Measurements from ENCODE around the gene SLC38A3. TPM values are rescaled to one million over a fixed set of nuclear protein-coding genes. Genes with fewer than 3 reads are reported as not detected.

Gene SLC38A3
- total RNA-seq, 1 donor from 2014 or later: 1.2 TPM

DNA sequence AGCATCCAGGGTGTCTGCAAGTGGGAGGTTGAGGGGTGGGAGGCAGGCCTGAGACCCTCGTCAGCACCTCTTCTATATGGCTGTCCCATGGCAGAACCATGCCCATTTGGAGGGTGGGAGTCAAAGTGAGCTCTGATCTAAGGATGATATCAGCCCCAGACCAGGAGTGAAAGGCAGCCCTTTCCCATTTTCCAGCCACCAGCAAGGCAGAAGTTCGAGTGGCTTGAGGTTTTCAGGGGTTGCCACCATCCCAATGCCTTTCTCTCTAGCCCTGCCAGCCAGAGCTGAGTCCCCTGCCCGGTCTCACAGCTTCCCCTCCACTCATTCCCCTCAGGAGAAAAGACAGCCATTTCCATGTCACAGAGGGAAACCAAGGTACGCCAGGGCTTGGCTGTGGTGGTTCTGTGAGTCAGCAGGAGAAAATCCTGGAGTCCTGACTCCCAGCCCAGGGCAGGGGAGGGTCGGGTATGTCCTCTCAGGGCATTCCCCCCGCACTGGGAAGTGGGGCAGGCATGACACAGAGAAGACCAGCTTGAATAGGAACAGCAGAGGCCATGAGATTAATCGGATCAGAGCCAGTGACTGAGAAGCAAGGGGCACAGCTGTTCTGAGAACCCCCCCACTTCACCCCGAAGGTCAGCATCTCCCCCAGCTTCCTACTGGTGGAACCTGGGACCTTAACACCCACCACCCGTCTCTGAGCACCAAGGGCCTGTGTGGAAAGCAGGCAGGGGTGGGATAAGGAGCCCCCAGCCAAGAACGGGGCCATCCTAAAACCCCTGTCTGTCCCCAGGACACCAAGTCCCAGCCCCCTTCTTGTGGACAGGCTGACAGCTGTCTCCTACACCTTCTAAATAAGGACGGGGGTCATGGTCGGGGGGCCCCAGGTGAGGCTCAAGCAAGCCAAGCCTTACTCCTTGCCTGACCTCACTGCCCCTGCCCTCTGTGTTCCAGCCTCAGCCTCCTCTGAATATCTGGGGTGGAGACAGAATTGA lies 965 bp upstream of the SLC38A3 start:
- no peaks in the 10 kb centered on the region for H3K9me3 Mint-ChIP-seq (ENCODE audit: low read depth)

DNA sequence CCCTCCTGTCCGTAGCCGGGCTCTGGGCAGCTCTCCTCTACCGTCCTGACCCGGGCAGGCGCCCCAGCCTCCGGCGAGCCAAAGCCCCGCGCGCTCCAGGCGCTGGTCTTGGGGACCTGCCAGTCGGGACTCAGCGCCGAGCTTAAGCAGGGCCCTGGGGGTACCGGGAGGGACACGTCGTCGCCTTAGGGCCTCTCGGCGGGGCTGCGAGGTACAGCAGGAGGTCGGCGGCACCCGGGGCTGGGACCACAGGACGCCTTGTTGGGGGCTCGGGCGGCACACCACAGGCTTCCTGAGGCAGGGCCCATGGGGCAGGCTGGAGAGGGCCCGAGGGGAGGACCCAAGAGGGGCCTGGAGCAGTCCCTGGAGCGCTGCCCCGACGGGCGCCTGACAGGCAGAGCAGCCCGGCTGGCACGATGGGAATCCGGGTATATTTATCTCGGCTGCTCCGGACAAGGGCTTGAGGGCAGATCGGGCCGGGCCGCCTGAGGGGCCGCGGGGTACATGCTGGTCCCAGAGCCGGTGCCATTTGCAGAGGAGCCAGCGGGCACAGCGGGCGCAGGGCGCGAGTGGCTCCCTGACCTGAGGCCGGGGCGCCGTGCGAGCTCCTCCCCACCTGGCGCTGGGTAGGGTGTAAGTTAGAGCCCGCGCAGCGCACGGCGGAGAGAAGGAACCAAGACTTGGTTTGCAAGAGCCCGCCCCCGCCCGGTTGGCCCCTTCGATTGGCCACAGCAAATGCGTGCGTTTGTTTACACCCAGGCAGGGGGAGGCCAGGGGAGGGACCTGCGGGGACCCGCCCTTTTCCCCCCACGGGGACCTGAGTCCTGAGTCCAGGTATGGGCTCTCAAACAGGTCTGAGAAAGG lies 574 bp downstream of the SLC38A3 start:
- peaks cover 15% of the 10 kb centered on the region for H3K27me3 Mint-ChIP-seq (ENCODE audit: low read depth)
- no peak for DNase-seq (ENCODE audit: low spot score)

More for the DNA sequence above, 965 bp upstream of the SLC38A3 start:
- Mint-ChIP-seq H3K4me1 (ENCODE audit: low read depth) (peaks cover 10% of the 10 kb centered on the region), H3K27me3 (ENCODE audit: low read depth) (peaks cover 18% of the 10 kb centered on the region), H3K27ac (ENCODE audit: unreplicated experiment) (no peak overlapping the region), H3K36me3 (ENCODE audit: low read depth) (no peaks in the 10 kb centered on the region), H3K4me3 (ENCODE audit: unreplicated experiment) (peak overlapping the region; percentile 28)
- TF ChIP-seq, protein P1, sequence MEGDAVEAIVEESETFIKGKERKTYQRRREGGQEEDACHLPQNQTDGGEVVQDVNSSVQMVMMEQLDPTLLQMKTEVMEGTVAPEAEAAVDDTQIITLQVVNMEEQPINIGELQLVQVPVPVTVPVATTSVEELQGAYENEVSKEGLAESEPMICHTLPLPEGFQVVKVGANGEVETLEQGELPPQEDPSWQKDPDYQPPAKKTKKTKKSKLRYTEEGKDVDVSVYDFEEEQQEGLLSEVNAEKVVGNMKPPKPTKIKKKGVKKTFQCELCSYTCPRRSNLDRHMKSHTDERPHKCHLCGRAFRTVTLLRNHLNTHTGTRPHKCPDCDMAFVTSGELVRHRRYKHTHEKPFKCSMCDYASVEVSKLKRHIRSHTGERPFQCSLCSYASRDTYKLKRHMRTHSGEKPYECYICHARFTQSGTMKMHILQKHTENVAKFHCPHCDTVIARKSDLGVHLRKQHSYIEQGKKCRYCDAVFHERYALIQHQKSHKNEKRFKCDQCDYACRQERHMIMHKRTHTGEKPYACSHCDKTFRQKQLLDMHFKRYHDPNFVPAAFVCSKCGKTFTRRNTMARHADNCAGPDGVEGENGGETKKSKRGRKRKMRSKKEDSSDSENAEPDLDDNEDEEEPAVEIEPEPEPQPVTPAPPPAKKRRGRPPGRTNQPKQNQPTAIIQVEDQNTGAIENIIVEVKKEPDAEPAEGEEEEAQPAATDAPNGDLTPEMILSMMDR (IDR thresholded peaks at IDR 0.05): no peak
- DNase-seq (ENCODE audit: low spot score): no peak

DNA sequence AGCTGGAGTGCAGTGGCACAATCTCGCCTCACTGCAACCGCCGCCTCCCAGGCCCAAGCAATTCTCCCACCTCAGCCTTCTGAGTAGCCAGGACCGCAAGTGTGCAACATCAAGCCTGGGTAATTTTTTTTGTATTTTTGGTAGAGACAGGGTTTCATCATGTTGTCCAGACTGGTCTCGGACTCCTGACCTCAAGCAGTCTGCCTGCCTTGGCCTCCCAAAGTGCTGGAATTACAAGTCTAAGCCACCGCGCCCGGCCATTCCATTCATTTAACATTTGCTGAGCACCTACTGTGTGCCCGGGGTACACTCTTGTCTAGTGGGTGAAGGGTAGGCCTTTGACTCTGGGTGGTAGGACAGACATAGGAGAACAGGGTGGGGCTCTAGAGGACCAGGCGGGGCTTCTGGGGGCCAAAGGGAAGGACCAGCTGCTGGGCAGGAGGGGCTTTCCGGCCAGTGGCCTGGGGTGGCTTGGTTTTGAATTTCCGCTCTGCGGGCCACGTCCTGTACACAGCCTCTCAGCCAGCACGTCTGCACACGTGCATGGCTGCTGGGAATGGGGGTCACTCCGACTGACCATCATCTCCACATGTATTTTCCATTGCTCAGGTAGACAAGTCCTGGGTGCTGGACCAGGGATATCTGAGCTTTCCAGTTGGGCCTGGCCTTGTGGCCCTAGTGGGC lies 2.4 kb downstream of the SLC38A3 start:
- no peak overlapping the region for H3K27ac Mint-ChIP-seq (ENCODE audit: unreplicated experiment)
- H3K9me3 Mint-ChIP-seq (ENCODE audit: low read depth): no peaks in the 10 kb centered on the region
- peaks cover 8% of the 10 kb centered on the region for H3K27me3 Mint-ChIP-seq (ENCODE audit: low read depth)
- no peak for DNase-seq (ENCODE audit: low spot score)
- peaks cover 10% of the 10 kb centered on the region for H3K4me1 Mint-ChIP-seq (ENCODE audit: low read depth)
- TF ChIP-seq, protein P1 (IDR thresholded peaks at IDR 0.05): no peak
- H3K4me3 Mint-ChIP-seq (ENCODE audit: unreplicated experiment): no peak overlapping the region
- no peaks in the 10 kb centered on the region for H3K36me3 Mint-ChIP-seq (ENCODE audit: low read depth)

More for the DNA sequence above, 574 bp downstream of the SLC38A3 start:
- no peak overlapping the region for H3K27ac Mint-ChIP-seq (ENCODE audit: unreplicated experiment)
- H3K4me1 Mint-ChIP-seq (ENCODE audit: low read depth): peaks cover 10% of the 10 kb centered on the region
- no peaks in the 10 kb centered on the region for H3K36me3 Mint-ChIP-seq (ENCODE audit: low read depth)
- peak overlapping the region; percentile 61 for H3K4me3 Mint-ChIP-seq (ENCODE audit: unreplicated experiment)
- H3K9me3 Mint-ChIP-seq (ENCODE audit: low read depth): no peaks in the 10 kb centered on the region
- TF ChIP-seq, protein P1 (IDR thresholded peaks at IDR 0.05): no peak

DNA sequence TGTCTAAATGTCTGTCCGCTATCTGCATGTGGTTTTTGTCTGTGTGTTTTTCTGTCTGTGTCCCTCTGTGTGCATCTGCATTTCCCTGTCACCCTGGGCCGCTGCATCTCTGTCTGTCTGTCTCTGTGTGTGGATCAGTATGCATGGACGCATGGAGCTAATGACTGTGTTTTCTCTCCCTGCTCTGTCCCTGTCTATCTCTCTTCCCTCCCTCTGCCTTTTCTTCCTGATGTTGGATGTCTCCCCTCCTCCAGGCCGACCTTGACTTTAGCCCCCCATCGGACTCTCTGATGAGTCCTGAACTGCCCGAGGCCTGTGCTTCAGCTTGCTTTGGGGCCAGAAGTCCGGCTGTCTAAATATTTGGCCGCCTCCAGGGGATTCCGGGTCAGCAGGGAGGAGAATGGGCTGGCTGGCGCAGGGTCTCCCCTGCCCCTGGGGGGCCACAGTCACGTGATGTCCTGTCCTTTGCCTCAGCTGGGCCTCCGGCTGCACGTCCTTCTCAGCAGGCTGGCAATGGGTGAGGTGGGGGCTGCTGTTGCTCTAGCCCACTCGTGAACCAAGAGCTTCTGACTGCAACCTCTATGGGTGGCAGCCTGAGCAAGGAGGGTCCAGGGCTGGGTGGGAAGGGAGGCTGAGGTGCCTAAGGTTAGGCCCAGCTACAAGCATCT lies 3.7 kb downstream of the SLC38A3 start:
- TF ChIP-seq, protein P1 (IDR thresholded peaks at IDR 0.05): no peak
- Mint-ChIP-seq H3K4me1 (ENCODE audit: low read depth) (peaks cover 7% of the 10 kb centered on the region), H3K27ac (ENCODE audit: unreplicated experiment) (no peak overlapping the region), H3K36me3 (ENCODE audit: low read depth) (no peaks in the 10 kb centered on the region), H3K27me3 (ENCODE audit: low read depth) (peaks cover 2% of the 10 kb centered on the region), H3K9me3 (ENCODE audit: low read depth) (no peaks in the 10 kb centered on the region), H3K4me3 (ENCODE audit: unreplicated experiment) (no peak overlapping the region)
- no peak for DNase-seq (ENCODE audit: low spot score)
